Lower leg skin (tissue), 3 donors: Measurements from ENCODE around the gene MAFB.

Experiments
- POLR2A ChIP-seq, 2 donors: fragments of 450-650 bp; IDR thresholded peaks; one replicate each; pipeline ENCODE4 v1.6.1; 2016 to 2017; ENCODE audit warnings: antibody characterized with exemption in 2 of 2, mild to moderate bottlenecking in 1 of 2, moderate library complexity in 1 of 2
- TF ChIP-seq, protein P1 (sequence below), 3 donors: fragments of 450-650 bp; IDR thresholded peaks; one replicate each; pipeline ENCODE4 v1.5.1; 2016; ENCODE audit warnings: antibody characterized with exemption in 3 of 3, mild to moderate bottlenecking in 3 of 3, moderate library complexity in 2 of 3

DNA sequence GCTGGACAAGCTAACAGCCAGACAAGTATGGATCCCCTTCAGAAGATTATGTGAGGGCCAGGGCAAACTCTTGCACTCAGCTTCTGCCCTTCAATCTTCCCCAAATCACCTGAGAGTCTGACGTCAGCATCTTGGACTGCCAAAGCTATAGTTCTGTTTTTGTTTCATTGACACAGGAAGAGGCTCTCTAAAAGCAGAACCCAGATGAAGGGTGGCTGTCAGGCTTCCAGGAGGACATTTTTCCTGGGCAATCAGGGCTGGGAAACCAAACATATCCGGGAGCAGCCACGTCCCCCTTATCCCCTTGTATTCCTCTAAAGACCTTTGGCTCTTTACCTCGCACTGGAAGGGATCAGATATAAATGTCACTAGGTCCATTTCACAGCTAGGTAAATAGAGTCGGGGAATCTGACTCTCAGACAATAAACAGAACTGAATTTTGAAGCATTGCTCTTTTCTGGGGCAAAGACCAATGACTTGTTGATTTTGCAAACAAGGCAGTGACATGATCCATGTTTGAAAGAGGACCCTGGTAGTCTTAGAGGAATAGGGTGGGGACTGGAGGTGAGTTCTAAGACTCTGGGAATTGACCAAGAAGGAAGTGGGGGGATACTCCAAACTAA is 13.3 kb downstream of the MAFB start:
- TF ChIP-seq, protein P1, sequence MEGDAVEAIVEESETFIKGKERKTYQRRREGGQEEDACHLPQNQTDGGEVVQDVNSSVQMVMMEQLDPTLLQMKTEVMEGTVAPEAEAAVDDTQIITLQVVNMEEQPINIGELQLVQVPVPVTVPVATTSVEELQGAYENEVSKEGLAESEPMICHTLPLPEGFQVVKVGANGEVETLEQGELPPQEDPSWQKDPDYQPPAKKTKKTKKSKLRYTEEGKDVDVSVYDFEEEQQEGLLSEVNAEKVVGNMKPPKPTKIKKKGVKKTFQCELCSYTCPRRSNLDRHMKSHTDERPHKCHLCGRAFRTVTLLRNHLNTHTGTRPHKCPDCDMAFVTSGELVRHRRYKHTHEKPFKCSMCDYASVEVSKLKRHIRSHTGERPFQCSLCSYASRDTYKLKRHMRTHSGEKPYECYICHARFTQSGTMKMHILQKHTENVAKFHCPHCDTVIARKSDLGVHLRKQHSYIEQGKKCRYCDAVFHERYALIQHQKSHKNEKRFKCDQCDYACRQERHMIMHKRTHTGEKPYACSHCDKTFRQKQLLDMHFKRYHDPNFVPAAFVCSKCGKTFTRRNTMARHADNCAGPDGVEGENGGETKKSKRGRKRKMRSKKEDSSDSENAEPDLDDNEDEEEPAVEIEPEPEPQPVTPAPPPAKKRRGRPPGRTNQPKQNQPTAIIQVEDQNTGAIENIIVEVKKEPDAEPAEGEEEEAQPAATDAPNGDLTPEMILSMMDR (IDR thresholded peaks at IDR 0.05), result no peak
- TF ChIP-seq POLR2A (IDR thresholded peaks at IDR 0.05), result no peak
